H1 (cell line): Measurements from ENCODE around the gene OR1S2. TPM values are rescaled to one million over a fixed set of nuclear protein-coding genes. Genes with fewer than 3 reads are reported as not detected.

Experiments
- CTCF ChIA-PET: fragments of 300-600 bp; sonication (Branson Sonifier 250); formaldehyde crosslinking; loops from one replicate; lab custom pipeline; 2021; ENCODE audit not compliant: partially characterized antibody; lab: Charles Lee
- POLR2A ChIA-PET: fragments of 300-600 bp; sonication (Branson Sonifier 250); formaldehyde crosslinking; loops from one replicate; lab custom pipeline; 2021; ENCODE audit warnings: inconsistent platforms; ENCODE audit not compliant: partially characterized antibody; lab: Charles Lee
- DNase-seq, 2 experiments: peaks; one replicate each; pipeline versions ENCODE4 v3.0.0 to v3.0.0-alpha.2; 2010 to 2022; ENCODE audit warnings: low spot score in 2 of 2, low read depth in 1 of 2, mixed read lengths in 1 of 2
- FAIRE-seq: peaks from 2 replicates; lab custom pipeline; 2011; peaks lifted over from hg19 to GRCh38; lab: Jason Lieb, UNC
- H2AFZ ChIP-seq: 2 replicates; pipeline ENCODE4 v1.8.1; 2012; ENCODE audit warnings: low read length, inconsistent platforms
- H2AK5ac ChIP-seq: 2 replicates; pipeline ENCODE4 v1.6.1; 2013; ENCODE audit warnings: low read depth, low read length
- H2BK120ac ChIP-seq: replicated peaks from 2 replicates; pipeline ENCODE3; 2013; ENCODE audit warnings: low read depth, low read length, inconsistent platforms
- H2BK12ac ChIP-seq: 2 replicates; pipeline ENCODE4 v1.6.1; 2013; ENCODE audit warnings: low read depth, low read length
- H2BK15ac ChIP-seq: 2 replicates; pipeline ENCODE4 v1.6.1; 2013; ENCODE audit warnings: low read length
- H2BK20ac ChIP-seq: 2 replicates; pipeline ENCODE4 v1.6.1; 2013; ENCODE audit warnings: low read length
- H2BK5ac ChIP-seq: 2 replicates; pipeline ENCODE4 v1.6.1; 2013; ENCODE audit warnings: low read depth, low read length
- H3K14ac ChIP-seq: 2 replicates; pipeline ENCODE4 v1.6.1; 2013; ENCODE audit warnings: inconsistent platforms; ENCODE audit not compliant: insufficient read length
- H3K18ac ChIP-seq: 2 replicates; pipeline ENCODE4 v1.6.1; 2013; ENCODE audit warnings: low read length; ENCODE audit errors: extremely low read depth
- H3K23ac ChIP-seq: 2 replicates; pipeline ENCODE4 v1.6.1; 2013; ENCODE audit warnings: inconsistent platforms; ENCODE audit not compliant: insufficient read length
- H3K23me2 ChIP-seq: 2 replicates; pipeline ENCODE4 v1.6.1; 2013; ENCODE audit warnings: low read depth, low read length
- H3K27ac ChIP-seq: 2 replicates; pipeline ENCODE4 v1.6.1; 2011; ENCODE audit warnings: low read depth, low read length, inconsistent platforms
- H3K27me3 ChIP-seq, 4 experiments: replicated peaks in 1 of 4; 1 replicate in 1 of 4; 2 replicates in 3 of 4; pipeline versions ENCODE4 v1.6.1 to v1.8.1; 2011 to 2013; ENCODE audit warnings: low read length in 3 of 4, mild to moderate bottlenecking in 3 of 4, inconsistent platforms in 2 of 4, mixed read lengths in 2 of 4, moderate library complexity in 1 of 4; ENCODE audit not compliant: control insufficient read depth in 3 of 4, insufficient read depth in 3 of 4; ENCODE audit errors: extremely low read depth in 1 of 4
- H3K36me3 ChIP-seq, 4 experiments: 2 replicates each; pipeline versions ENCODE4 v1.6.1 to v1.8.1; 2011 to 2013; ENCODE audit warnings: mild to moderate bottlenecking in 4 of 4, low read length in 3 of 4, moderate library complexity in 2 of 4, control low read depth in 1 of 4, inconsistent platforms in 1 of 4; ENCODE audit not compliant: insufficient read depth in 4 of 4, control insufficient read depth in 2 of 4
- H3K4ac ChIP-seq: replicated peaks from 2 replicates; pipeline ENCODE3; 2013; ENCODE audit warnings: low read length, low read depth, mixed read lengths, inconsistent platforms; ENCODE audit not compliant: insufficient read length
- H3K4me1 ChIP-seq, 4 experiments: replicated peaks in 1 of 4; 1 replicate in 1 of 4; 2 replicates in 3 of 4; pipeline versions ENCODE4 v1.6.1 to v1.8.1; 2011 to 2013; ENCODE audit warnings: low read length in 3 of 4, inconsistent platforms in 2 of 4, mixed read lengths in 1 of 4; ENCODE audit not compliant: insufficient read depth in 4 of 4, control insufficient read depth in 3 of 4
- H3K4me2 ChIP-seq, 2 experiments: 2 replicates each; pipeline versions ENCODE4 v1.6.1 to v1.8.1; 2011 to 2013; ENCODE audit warnings: low read depth in 2 of 2, low read length in 2 of 2, control low read depth in 1 of 2, inconsistent platforms in 1 of 2, mild to moderate bottlenecking in 1 of 2; ENCODE audit not compliant: insufficient read depth in 1 of 2
- H3K4me3 ChIP-seq, 4 experiments: fragments of 200-600, 300-600 bp in 1 of 4; sonication (generic), shearing (Covaris generic), sonication (Bioruptor Twin) in 1 of 4; 2 replicates each; pipeline versions ENCODE4 v1.5.1 to v1.8.1; 2011 to 2016; ENCODE audit warnings: low read length in 4 of 4, low read depth in 3 of 4, control low read depth in 2 of 4, inconsistent platforms in 2 of 4, mild to moderate bottlenecking in 2 of 4, mixed read lengths in 1 of 4, moderate library complexity in 1 of 4; ENCODE audit not compliant: insufficient read depth in 2 of 4; ENCODE audit errors: extremely low read depth in 1 of 4
- H3K56ac ChIP-seq: replicated peaks from 2 replicates; pipeline ENCODE3; 2013; ENCODE audit warnings: low read depth, mild to moderate bottlenecking, mixed read lengths, low read length, inconsistent platforms; ENCODE audit not compliant: insufficient read length
- H3K79me1 ChIP-seq: 2 replicates; pipeline ENCODE4 v1.6.1; 2013; ENCODE audit warnings: low read depth, low read length, control low read depth
- H3K79me2 ChIP-seq, 2 experiments: 2 replicates each; pipeline versions ENCODE4 v1.6.1 to v1.8.1; 2012 to 2013; ENCODE audit warnings: low read length in 2 of 2, mild to moderate bottlenecking in 2 of 2, inconsistent platforms in 1 of 2; ENCODE audit not compliant: insufficient read depth in 2 of 2, control insufficient read depth in 1 of 2
- H3K9ac ChIP-seq, 4 experiments: replicated peaks in 1 of 4; 1 replicate in 1 of 4; 2 replicates in 3 of 4; pipeline versions ENCODE4 v1.6.1 to v1.8.1; 2011 to 2013; ENCODE audit warnings: low read depth in 3 of 4, low read length in 3 of 4, control low read depth in 2 of 4, mild to moderate bottlenecking in 2 of 4, moderate library complexity in 2 of 4, inconsistent platforms in 1 of 4; ENCODE audit errors: extremely low read depth in 1 of 4
- H3K9me3 ChIP-seq, 2 experiments: 2 replicates each; pipeline versions ENCODE4 v1.6.1 to v1.8.1; 2012 to 2013; ENCODE audit warnings: mild to moderate bottlenecking in 2 of 2, moderate library complexity in 2 of 2, control low read depth in 1 of 2, inconsistent platforms in 1 of 2, low read depth in 1 of 2, low read length in 1 of 2, mixed read lengths in 1 of 2; ENCODE audit not compliant: insufficient read depth in 2 of 2
- H4K20me1 ChIP-seq, 2 experiments: replicated peaks in 1 of 2; 2 replicates each; pipeline versions ENCODE3 to v1.8.1; 2011 to 2013; ENCODE audit warnings: inconsistent platforms in 2 of 2, low read length in 2 of 2, mild to moderate bottlenecking in 1 of 2; ENCODE audit not compliant: insufficient read depth in 2 of 2, control insufficient read depth in 1 of 2
- H4K5ac ChIP-seq: 2 replicates; pipeline ENCODE4 v1.6.1; 2013; ENCODE audit warnings: low read length, low read depth, mixed read lengths, inconsistent platforms; ENCODE audit not compliant: insufficient read length
- H4K8ac ChIP-seq: 2 replicates; pipeline ENCODE4 v1.8.0; 2013; ENCODE audit warnings: mild to moderate bottlenecking, moderate library complexity, low read length, inconsistent platforms; ENCODE audit not compliant: insufficient read depth; ENCODE audit errors: extremely low read depth
- H4K91ac ChIP-seq: replicated peaks from 2 replicates; pipeline ENCODE3; 2013; ENCODE audit warnings: low read length, mixed read lengths, inconsistent platforms; ENCODE audit not compliant: insufficient read length
- CHD2 ChIP-seq: IDR thresholded peaks from 2 replicates; pipeline ENCODE4 v1.6.1; 2012; ENCODE audit warnings: low read length, improper control_type of control experiment
- CTCF ChIP-seq, 3 experiments: IDR thresholded peaks; 1 replicate in 2 of 3; 2 replicates in 1 of 3; pipeline versions ENCODE4 v1.5.1 to v1.6.1; 2011; ENCODE audit warnings: low read length in 3 of 3, mild to moderate bottlenecking in 3 of 3, inconsistent platforms in 2 of 3, low read depth in 1 of 3, moderate library complexity in 1 of 3; ENCODE audit not compliant: insufficient read depth in 1 of 3; ENCODE audit errors: control extremely low read depth in 1 of 3
- EGR1 ChIP-seq: IDR thresholded peaks from 2 replicates; pipeline ENCODE4 v1.6.1; 2011; ENCODE audit warnings: low read depth, low read length, borderline replicate concordance
- KDM5A ChIP-seq: fragments of 200-600 bp; IDR thresholded peaks from 2 replicates; pipeline ENCODE4 v1.7.1; 2012; ENCODE audit warnings: mild to moderate bottlenecking, low read length, inconsistent platforms, mixed read lengths
- NRF1 ChIP-seq: IDR thresholded peaks from 2 replicates; pipeline ENCODE4 v1.6.1; 2011; ENCODE audit warnings: mild to moderate bottlenecking, low read depth, low read length, improper control_type of control experiment
- POLR2A ChIP-seq, 2 experiments: IDR thresholded peaks; 1 replicate in 1 of 2; 2 replicates in 1 of 2; pipeline ENCODE4 v1.6.1; 2011; ENCODE audit warnings: low read depth in 2 of 2, low read length in 2 of 2, mild to moderate bottlenecking in 2 of 2; ENCODE audit errors: control extremely low read depth in 1 of 2
- RNF2 ChIP-seq: fragments of 200-900, 300-1000 bp; sonication (generic); IDR thresholded peaks from 2 replicates; pipeline ENCODE4 v1.7.1; 2016; ENCODE audit warnings: borderline replicate concordance, low read depth, mild to moderate bottlenecking, antibody characterized with exemption, low read length; ENCODE audit not compliant: poor library complexity, severe bottlenecking; ENCODE audit errors: missing control alignments
- SIN3A ChIP-seq, 2 experiments: IDR thresholded peaks in 1 of 2; conservative IDR thresholded peaks in 1 of 2; 2 replicates each; pipeline ENCODE4 v1.6.1; 2011 to 2012; ENCODE audit warnings: low read length in 2 of 2, improper control_type of control experiment in 1 of 2, low read depth in 1 of 2, mild to moderate bottlenecking in 1 of 2
- SP2 ChIP-seq: IDR thresholded peaks from 2 replicates; pipeline ENCODE4 v1.6.1; 2012; ENCODE audit warnings: mild to moderate bottlenecking, low read length, inconsistent platforms
- WGBS, 2 experiments: shearing (Covaris generic) in 1 of 2; methylation state at CpG; one replicate each; pipeline versions ENCODE4 v1.1.6 to v1.1.7; 2013 to 2015; ENCODE audit warnings: low lambda C conversion rate in 2 of 2, mixed read lengths in 2 of 2, inconsistent platforms in 1 of 2, low coverage in 1 of 2, missing lambda C conversion rate in 1 of 2; ENCODE audit not compliant: insufficient replicate concordance in 2 of 2, insufficient coverage in 1 of 2, insufficient read length in 1 of 2; ENCODE audit errors: extremely low coverage in 1 of 2, missing lambda C conversion rate in 1 of 2; 5-methylcytosine and 5-hydroxymethylcytosine counted together
- polyA plus RNA-seq, 7 experiments: library from polyadenylated mRNA; depleted of rRNA in 3 of 7; stranded (reverse) in 5 of 7; unstranded in 2 of 7; fragments of >200 nt in 5 of 7; fragments of 200-250 nt in 2 of 7; gene quantifications; 1 replicate in 5 of 7; 2 replicates in 1 of 7; 4 replicates in 1 of 7; pipeline versions ENCODE4 v1.2.1 to v1.2.3, GENCODE V29; 2011 to 2013; ENCODE audit warnings: missing spikeins in 2 of 7, mixed read lengths in 2 of 7
- total RNA-seq: library from RNA; stranded (reverse); fragmentation: NEBNext Ultra II Directional; extraction: Animal tissue kit (Norgen Biotek cat#: 25700); gene quantifications from 2 replicates; pipeline ENCODE4 v1.2.1, GENCODE V29; 2021
- TF ChIP-seq, protein P1 (sequence below): IDR thresholded peaks from 2 replicates; pipeline ENCODE4 v1.6.1; 2011; ENCODE audit warnings: low read length, improper control_type of control experiment

Gene OR1S2
- total and polyA plus RNA-seq, 2 of the 8 experiments (the other 6 are each of a cell fraction or from before 2014, with no cell fraction given) = not detected

GRCh38 chr11:58165504-58166106 lies 38.3 kb downstream of the OR1S2 start:
- Histone ChIP-seq H2BK5ac (no peak overlapping the region), H2BK15ac (no peak overlapping the region), H4K20me1 (no peaks in the 10 kb centered on the region), H3K56ac (no peak overlapping the region), H4K5ac (no peak overlapping the region), H3K9me3 (peaks cover 0 to 7% of the 10 kb centered on the region in 2 experiments; a peak in 1 of 4 replicates), H4K8ac (no peak overlapping the region), H3K27ac (no peak overlapping the region), H3K4me3 (no peak overlapping the region), H3K79me2 (no peaks in the 10 kb centered on the region), H3K79me1 (no peaks in the 10 kb centered on the region), H3K36me3 (no peaks in the 10 kb centered on the region), H2BK120ac (no peak overlapping the region), H2BK12ac (no peak overlapping the region), H3K23ac (no peak overlapping the region), H3K4ac (no peak overlapping the region), H3K18ac (no peak overlapping the region), H3K4me2 (no peak overlapping the region), H2BK20ac (no peak overlapping the region), H2AFZ (no peak overlapping the region), H3K23me2 (no peaks in the 10 kb centered on the region), H3K4me1 (no peaks in the 10 kb centered on the region), H2AK5ac (no peak overlapping the region), H4K91ac (no peak overlapping the region), H3K27me3 (no peaks in the 10 kb centered on the region), H3K9ac (no peak overlapping the region), H3K14ac (no peak overlapping the region)
- FAIRE-seq (no peak), DNase-seq (no peak)
- ChIA-PET CTCF (no interaction called here), POLR2A (no interaction called here)
- 84% methylated on average over 7 of the region's 7 CpGs; no CpG with 5 or more reads in 1 of the 2 experiments for WGBS, 2 experiments
- no peak for TF ChIP-seq KDM5A
- TF ChIP-seq CTCF (IDR thresholded peaks at IDR 0.05; ENCODE audit: control extremely low read depth in 1 of 3, insufficient read depth in 1 of 3, low read depth in 1 of 3, low read length in 3 of 3) = no peak
- no peak for TF ChIP-seq POLR2A (IDR thresholded peaks at IDR 0.05; ENCODE audit: control extremely low read depth in 1 of 2, low read depth in 2 of 2, low read length in 2 of 2)
- TF ChIP-seq CHD2 = no peak
- TF ChIP-seq, protein P1, sequence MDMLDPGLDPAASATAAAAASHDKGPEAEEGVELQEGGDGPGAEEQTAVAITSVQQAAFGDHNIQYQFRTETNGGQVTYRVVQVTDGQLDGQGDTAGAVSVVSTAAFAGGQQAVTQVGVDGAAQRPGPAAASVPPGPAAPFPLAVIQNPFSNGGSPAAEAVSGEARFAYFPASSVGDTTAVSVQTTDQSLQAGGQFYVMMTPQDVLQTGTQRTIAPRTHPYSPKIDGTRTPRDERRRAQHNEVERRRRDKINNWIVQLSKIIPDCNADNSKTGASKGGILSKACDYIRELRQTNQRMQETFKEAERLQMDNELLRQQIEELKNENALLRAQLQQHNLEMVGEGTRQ = no peak
- TF ChIP-seq EGR1 = no peak
- no peak for TF ChIP-seq NRF1
- TF ChIP-seq RNF2 = no peak
- no peak for TF ChIP-seq SP2
- TF ChIP-seq SIN3A (conservative IDR thresholded peaks at IDR 0.05 in 1 of 2, IDR thresholded peaks at IDR 0.05 in 1 of 2; ENCODE audit: low read depth in 1 of 2, low read length in 2 of 2) = no peak
